HL-60 (cell line): ENCODE measurements around the gene SP140.

Experiments
- DNase-seq, 2 experiments: peaks; one replicate each; pipeline ENCODE4 v3.0.0-alpha.2; 2010 to 2020; ENCODE audit warnings: low read depth in 1 of 2, low spot score in 1 of 2
- H3K27ac ChIP-seq: fragments of 250-450 bp; sonication (Bioruptor Pico); replicated peaks from 2 replicates; pipeline ENCODE4 v1.5.1; 2020; ENCODE audit warnings: mild to moderate bottlenecking, moderate library complexity
- H3K27me3 ChIP-seq: fragments of 250-450 bp; sonication (Bioruptor Pico); 2 replicates; pipeline ENCODE4 v1.5.1; 2021; ENCODE audit warnings: mild to moderate bottlenecking, moderate library complexity; ENCODE audit not compliant: insufficient read depth, poor library complexity, severe bottlenecking
- H3K4me3 ChIP-seq: replicated peaks from 2 replicates; pipeline ENCODE4 v1.5.1; 2011; ENCODE audit warnings: mild to moderate bottlenecking, control low read depth, low read length; ENCODE audit not compliant: insufficient read depth
- CTCF ChIP-seq: IDR thresholded peaks from one replicate; pipeline ENCODE4 v1.5.1; 2011; ENCODE audit warnings: low read length, control low read depth, inconsistent platforms; ENCODE audit not compliant: insufficient read depth
- GABPA ChIP-seq: IDR thresholded peaks from 2 replicates; pipeline ENCODE4 v1.6.1; 2012; ENCODE audit warnings: low read depth
- POLR2AphosphoS5 ChIP-seq: IDR thresholded peaks from 2 replicates; pipeline ENCODE4 v1.6.1; 2012; ENCODE audit warnings: low read depth
- REST ChIP-seq: IDR thresholded peaks from 2 replicates; pipeline ENCODE4 v1.6.1; 2012; ENCODE audit warnings: low read depth; ENCODE audit not compliant: insufficient replicate concordance
- SPI1 ChIP-seq: IDR thresholded peaks from 2 replicates; pipeline ENCODE4 v1.6.1; 2012; ENCODE audit warnings: low read depth, mild to moderate bottlenecking, borderline replicate concordance

SP140 gene

GRCh38 chr2:230254152-230254881, 28.8 kb downstream of the SP140 start:
- no peak for DNase-seq
- Histone ChIP-seq H3K27ac (no peak overlapping the region), H3K4me3 (no peak overlapping the region), H3K27me3 (no peaks in the 10 kb centered on the region)
- TF ChIP-seq REST (no peak), GABPA (no peak), CTCF (no peak), SPI1 (no peak), POLR2AphosphoS5 (no peak)

GRCh38 chr2:230256733-230257332, 31.3 kb downstream of the SP140 start:
- no peak for TF ChIP-seq GABPA
- TF ChIP-seq POLR2AphosphoS5 = no peak
- no peak for TF ChIP-seq SPI1
- no peak for TF ChIP-seq CTCF
- TF ChIP-seq REST = no peak
- H3K4me3 ChIP-seq = no peak overlapping the region
- no peaks in the 10 kb centered on the region for H3K27me3 ChIP-seq
- DNase-seq = no peak
- H3K27ac ChIP-seq = no peak overlapping the region

GRCh38 chr2:230258483-230258882, 32.9 kb downstream of the SP140 start:
- no peak overlapping the region for H3K27ac ChIP-seq
- DNase-seq = no peak
- TF ChIP-seq SPI1 (no peak), POLR2AphosphoS5 (no peak), GABPA (no peak), CTCF (no peak), REST (no peak)
- no peak overlapping the region for H3K4me3 ChIP-seq
- no peaks in the 10 kb centered on the region for H3K27me3 ChIP-seq
